PC-3 (cell line): ENCODE data around the gene NFE2. TPM values are rescaled to one million over a fixed set of nuclear protein-coding genes. Genes with fewer than 3 reads are reported as not detected.

ENCODE experiments used
- ATAC-seq: fragments of 200-7000 bp; cut with Tn5 transposase; 2 replicates; pipeline ENCODE4 v1.9.1; 2020; ENCODE audit warnings: mild to moderate bottlenecking, moderate library complexity
- BruUV-seq: library from RNA; stranded (reverse); fragments of 400-500 nt; replicated peaks from 2 replicates; lab custom pipeline; 2021; lab: Mats Ljungman, UMichigan
- CTCF ChIA-PET: fragments of 300-600 bp; sonication (Branson Sonifier 250); formaldehyde crosslinking; loops from one replicate; lab custom pipeline; 2022; ENCODE audit warnings: antibody characterized with exemption; lab: Charles Lee
- POLR2A ChIA-PET: fragments of 300-600 bp; sonication (Branson Sonifier 250); formaldehyde crosslinking; loops from one replicate; lab custom pipeline; 2022; ENCODE audit warnings: antibody characterized with exemption; ENCODE audit not compliant: unreplicated experiment; lab: Charles Lee
- DNase-seq: peaks from one replicate; pipeline ENCODE4 v3.0.0-alpha.2; 2015
- H2AFZ ChIP-seq: fragments of 300-600 bp; sonication (generic); 2 replicates; pipeline ENCODE4 v1.6.0; 2016; ENCODE audit warnings: antibody characterized with exemption, low read length
- H3F3A ChIP-seq: fragments of 300-600 bp; sonication (generic); one replicate; pipeline ENCODE4 v1.6.0; 2017; ENCODE audit warnings: antibody characterized with exemption, low read length, control low read depth, mild to moderate bottlenecking; ENCODE audit not compliant: unreplicated experiment
- H3K27ac ChIP-seq: fragments of 300-600 bp; sonication (generic); 2 replicates; pipeline ENCODE4 v1.5.1; 2016; ENCODE audit warnings: mild to moderate bottlenecking, low read length
- H3K27me3 ChIP-seq: fragments of 300-600 bp; sonication (generic); 2 replicates; pipeline ENCODE4 v1.6.1; 2016; ENCODE audit warnings: low read length, mixed read lengths
- H3K36me3 ChIP-seq: fragments of 300-600 bp; sonication (generic); 2 replicates; pipeline ENCODE4 v1.6.1; 2016; ENCODE audit warnings: low read depth, mixed run types, low read length, mixed read lengths
- H3K4me1 ChIP-seq: fragments of 300-600 bp; sonication (generic); 2 replicates; pipeline ENCODE4 v1.5.1; 2016; ENCODE audit warnings: low read length; ENCODE audit not compliant: insufficient read depth
- H3K4me2 ChIP-seq: fragments of 300-600 bp; sonication (generic); 2 replicates; pipeline ENCODE4 v1.6.0; 2016; ENCODE audit warnings: low read length
- H3K4me3 ChIP-seq: fragments of 300-600 bp; sonication (generic); 2 replicates; pipeline ENCODE4 v1.5.1; 2016; ENCODE audit warnings: mild to moderate bottlenecking, low read length, mixed read lengths
- H3K79me2 ChIP-seq: fragments of 300-600 bp; sonication (generic); 2 replicates; pipeline ENCODE4 v1.6.1; 2017; ENCODE audit warnings: low read length, mixed read lengths
- H3K9ac ChIP-seq: fragments of 300-600 bp; sonication (generic); 2 replicates; pipeline ENCODE4 v1.6.0; 2016; ENCODE audit warnings: mild to moderate bottlenecking, low read length
- H3K9me2 ChIP-seq: fragments of 300-600 bp; sonication (generic); replicated peaks from 2 replicates; pipeline ENCODE4 v1.6.1; 2016; ENCODE audit warnings: mixed run types, low read length, mixed read lengths
- H3K9me3 ChIP-seq: fragments of 300-600 bp; sonication (generic); 2 replicates; pipeline ENCODE4 v1.6.1; 2016; ENCODE audit warnings: low read length, mixed read lengths
- H4K20me1 ChIP-seq: fragments of 300-600 bp; sonication (generic); 2 replicates; pipeline ENCODE4 v1.6.1; 2016; ENCODE audit warnings: low read length, mixed read lengths
- CTCF ChIP-seq: fragments of 300-600 bp; sonication (generic); conservative IDR thresholded peaks from 2 replicates; pipeline ENCODE4 v1.5.1; 2017; ENCODE audit warnings: antibody characterized with exemption, low read depth, mild to moderate bottlenecking, low read length
- EZH2 ChIP-seq: fragments of 300-600 bp; sonication (generic); IDR thresholded peaks from one replicate; pipeline ENCODE4 v1.6.1; 2017; ENCODE audit warnings: antibody characterized with exemption, mild to moderate bottlenecking, low read length; ENCODE audit not compliant: unreplicated experiment
- EZH2phosphoT487 ChIP-seq: fragments of 300-600 bp; sonication (generic); IDR thresholded peaks from 2 replicates; pipeline ENCODE4 v1.6.1; 2018; ENCODE audit warnings: mild to moderate bottlenecking, antibody characterized with exemption, low read length, borderline replicate concordance
- intact Hi-C: fragments of 100-400 bp; cut with micrococcal nuclease; formaldehyde crosslinking; loops from 2 replicates; pipeline ENCODE4 v1.9.0; 2023
- total RNA-seq: library from RNA; depleted of rRNA; stranded (reverse); fragments of >200 nt; gene quantifications from 2 replicates; pipeline ENCODE4 v1.2.3, GENCODE V29; 2014

Gene NFE2
- total RNA-seq, 1 experiment from 2014 or later: 0.26 TPM

GRCh38 chr12:54259194-54260011 lies 41.4 kb downstream of the NFE2 start:
- Histone ChIP-seq H3K36me3 (peaks cover 2% of the 10 kb centered on the region; the same call in 1 of the 2 replicates), H3K9me2 (no peaks in the 10 kb centered on the region), H3K79me2 (no peaks in the 10 kb centered on the region), H3K4me2 (no peak overlapping the region), H2AFZ (no peak overlapping the region), H3F3A (no peaks in the 10 kb centered on the region), H3K9ac (no peak overlapping the region), H3K27me3 (no peaks in the 10 kb centered on the region), H3K9me3 (no peaks in the 10 kb centered on the region), H3K4me1 (peaks cover 13% of the 10 kb centered on the region; the same call in 1 of the 2 replicates), H3K27ac (no peak overlapping the region), H4K20me1 (no peaks in the 10 kb centered on the region), H3K4me3 (no peak overlapping the region)
- TF ChIP-seq CTCF (no peak), EZH2 (no peak), EZH2phosphoT487 (no peak)
- ATAC-seq (no peak), DNase-seq (peak; percentile 25)
- no TSS peak for BruUV-seq
- CTCF ChIA-PET: no interaction called here
- intact Hi-C loops: no loop called here
- POLR2A ChIA-PET: no interaction called here

- ChIA-PET POLR2A (no interaction called here), CTCF (interaction anchor here (0.7 kb wide), 1 partner anchor 28 kb away, joined by 3 read pairs; no protein-coding TSS in a partner anchor)
- Histone ChIP-seq H3K4me2 (no peak overlapping the region), H3K4me1 (peaks cover 13% of the 10 kb centered on the region; the same call in 1 of the 2 replicates), H3F3A (no peaks in the 10 kb centered on the region), H3K36me3 (peaks cover 2% of the 10 kb centered on the region; the same call in 1 of the 2 replicates), H3K9me3 (no peaks in the 10 kb centered on the region), H3K27ac (no peak overlapping the region), H3K27me3 (no peaks in the 10 kb centered on the region), H3K4me3 (no peak overlapping the region), H3K9me2 (no peaks in the 10 kb centered on the region), H4K20me1 (no peaks in the 10 kb centered on the region), H3K79me2 (no peaks in the 10 kb centered on the region), H3K9ac (no peak overlapping the region), H2AFZ (no peak overlapping the region)
- TF ChIP-seq CTCF (no peak), EZH2phosphoT487 (no peak), EZH2 (no peak)
- DNase-seq (no peak), ATAC-seq (no peak)
- intact Hi-C loops: no loop called here
- no TSS peak for BruUV-seq
Observed at GRCh38 chr12:54258201-54258681, 42.6 kb downstream of the NFE2 start.

GRCh38 chr12:54257332-54257731 lies 43.5 kb downstream of the NFE2 start:
- Histone ChIP-seq H3K79me2 (no peaks in the 10 kb centered on the region), H3K9ac (no peak overlapping the region), H3K4me1 (peaks cover 13% of the 10 kb centered on the region; the same call in 1 of the 2 replicates), H3K27me3 (no peaks in the 10 kb centered on the region), H3K36me3 (peaks cover 4% of the 10 kb centered on the region; the same call in 1 of the 2 replicates), H2AFZ (no peak overlapping the region), H3K27ac (no peak overlapping the region), H3K4me3 (no peak overlapping the region), H3F3A (peaks cover under 1% of the 10 kb centered on the region), H3K9me2 (no peaks in the 10 kb centered on the region), H3K9me3 (no peaks in the 10 kb centered on the region), H3K4me2 (no peak overlapping the region), H4K20me1 (no peaks in the 10 kb centered on the region)
- ChIA-PET CTCF (no interaction called here), POLR2A (no interaction called here)
- TF ChIP-seq EZH2phosphoT487 (no peak), EZH2 (no peak), CTCF (no peak)
- no TSS peak for BruUV-seq
- DNase-seq (no peak), ATAC-seq (no peak)
- intact Hi-C loops: no loop called here
